NB4 (cell line): ENCODE measurements around the gene RWDD1.
"Not testable (repeated sequence)": the region's sequence is repeated elsewhere in the genome, so short reads cannot be mapped to it uniquely, and the experiment has no call there.

ENCODE experiments used
- DNase-seq: peaks from one replicate; pipeline ENCODE4 v3.0.0; 2010; ENCODE audit warnings: low read depth
- H3K4me3 ChIP-seq: one replicate; pipeline ENCODE4 v1.5.1; 2011; ENCODE audit warnings: mild to moderate bottlenecking, low read depth, low read length, moderate library complexity
- CTCF ChIP-seq: IDR thresholded peaks from one replicate; pipeline ENCODE4 v1.5.1; 2012; ENCODE audit warnings: low read depth, low read length
- MYC ChIP-seq: IDR thresholded peaks from 2 replicates; pipeline ENCODE4 v1.6.1; 2011; ENCODE audit warnings: low read depth, low read length
- POLR2A ChIP-seq: IDR thresholded peaks from 2 replicates; pipeline ENCODE4 v1.6.1; 2011; ENCODE audit warnings: mild to moderate bottlenecking; ENCODE audit not compliant: insufficient read length; ENCODE audit errors: extremely low read depth
- TF ChIP-seq, protein P1 (sequence below): IDR thresholded peaks from 2 replicates; pipeline ENCODE4 v1.6.1; 2011; ENCODE audit warnings: low read depth, low read length

The RWDD1 gene

DNA sequence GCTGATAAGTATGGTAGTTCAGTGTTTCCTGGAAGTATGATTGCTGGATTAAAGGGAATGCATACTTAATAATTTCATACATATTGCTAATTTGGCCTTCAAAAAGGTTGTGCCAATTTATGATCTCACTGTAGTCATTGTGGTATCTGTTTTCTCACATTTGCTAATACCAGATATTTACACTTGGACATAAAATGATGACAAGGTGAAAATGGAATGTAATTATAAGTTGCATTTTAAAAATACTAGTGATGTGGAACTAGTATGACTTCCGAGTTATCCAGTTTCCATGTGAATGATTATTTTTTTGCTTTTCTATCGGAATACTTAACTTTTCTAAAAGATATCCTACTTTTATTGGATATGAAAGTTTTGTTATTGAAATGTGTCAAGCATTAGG, 15.4 kb downstream of the RWDD1 start:
- TF ChIP-seq MYC (no peak), CTCF (no peak), POLR2A (no peak)
- TF ChIP-seq, protein P1, sequence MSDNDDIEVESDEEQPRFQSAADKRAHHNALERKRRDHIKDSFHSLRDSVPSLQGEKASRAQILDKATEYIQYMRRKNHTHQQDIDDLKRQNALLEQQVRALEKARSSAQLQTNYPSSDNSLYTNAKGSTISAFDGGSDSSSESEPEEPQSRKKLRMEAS: no peak
- H3K4me3 ChIP-seq: no peak overlapping the region
- no peak for DNase-seq

DNA sequence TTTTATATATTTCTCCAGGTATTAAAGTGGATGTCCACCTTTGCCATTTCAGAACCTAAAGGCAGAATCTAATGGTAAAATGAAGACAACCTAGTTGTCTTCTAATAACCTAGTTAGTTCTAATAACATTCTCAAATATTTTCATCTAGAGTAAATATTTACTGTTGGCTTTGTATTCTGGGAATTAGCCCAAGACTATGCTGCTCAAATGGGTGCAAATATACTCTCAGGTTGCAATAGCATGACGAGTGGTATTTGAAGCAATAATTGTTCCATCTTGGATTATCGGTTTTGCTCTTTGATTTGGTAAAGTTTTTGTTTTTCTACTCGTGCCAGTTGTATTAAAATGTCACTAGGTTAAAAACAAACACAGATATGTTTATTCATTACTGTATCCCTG, 23.9 kb downstream of the RWDD1 start:
- no peak overlapping the region for H3K4me3 ChIP-seq
- DNase-seq: no peak
- TF ChIP-seq MYC: no peak
- TF ChIP-seq CTCF: no peak
- TF ChIP-seq, protein P1: no peak
- no peak for TF ChIP-seq POLR2A

- TF ChIP-seq POLR2A (no peak), CTCF (no peak), MYC (no peak)
- TF ChIP-seq, protein P1: no peak
- H3K4me3 ChIP-seq: no peak overlapping the region
- DNase-seq: peak; percentile 30
Measured at GRCh38 chr6:116596815-116597214, 25.5 kb downstream of the RWDD1 start.

- H3K4me3 ChIP-seq, DNase-seq: not testable (repeated sequence)
Measured at GRCh38 chr6:116603916-116604315, 32.6 kb downstream of the RWDD1 start.

DNA sequence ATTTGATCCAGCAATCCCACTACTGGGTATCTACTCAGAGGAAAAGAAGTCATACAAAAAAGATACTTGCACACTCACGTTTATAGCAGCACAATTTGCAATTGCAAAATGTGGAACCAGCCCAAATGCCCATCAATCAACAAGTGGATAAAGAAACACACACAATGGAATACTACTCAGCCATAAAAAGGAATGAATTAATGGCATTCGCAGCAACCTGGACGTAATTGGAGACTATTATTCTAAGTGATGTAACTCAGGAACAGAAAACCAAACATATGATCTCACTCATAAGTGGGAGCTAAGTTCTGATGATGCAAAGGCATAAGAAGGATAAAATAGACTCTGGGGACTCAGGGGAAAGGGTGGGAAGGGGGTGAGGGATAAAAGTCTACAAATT, 33.6 kb downstream of the RWDD1 start:
- DNase-seq, H3K4me3 ChIP-seq: not testable (repeated sequence)

- no peak for DNase-seq
- no peak overlapping the region for H3K4me3 ChIP-seq
- TF ChIP-seq CTCF (no peak), MYC (no peak), POLR2A (no peak)
- TF ChIP-seq, protein P1: no peak
Measured at GRCh38 chr6:116605935-116606334, 34.6 kb downstream of the RWDD1 start.

GRCh38 chr6:116611056-116611455, 39.8 kb downstream of the RWDD1 start:
- no peak overlapping the region for H3K4me3 ChIP-seq
- TF ChIP-seq POLR2A: no peak
- TF ChIP-seq CTCF: no peak
- no peak for TF ChIP-seq MYC
- TF ChIP-seq, protein P1: no peak
- no peak for DNase-seq
